ENCODE data around the gene CAPN13.

Gene CAPN13

DNA sequence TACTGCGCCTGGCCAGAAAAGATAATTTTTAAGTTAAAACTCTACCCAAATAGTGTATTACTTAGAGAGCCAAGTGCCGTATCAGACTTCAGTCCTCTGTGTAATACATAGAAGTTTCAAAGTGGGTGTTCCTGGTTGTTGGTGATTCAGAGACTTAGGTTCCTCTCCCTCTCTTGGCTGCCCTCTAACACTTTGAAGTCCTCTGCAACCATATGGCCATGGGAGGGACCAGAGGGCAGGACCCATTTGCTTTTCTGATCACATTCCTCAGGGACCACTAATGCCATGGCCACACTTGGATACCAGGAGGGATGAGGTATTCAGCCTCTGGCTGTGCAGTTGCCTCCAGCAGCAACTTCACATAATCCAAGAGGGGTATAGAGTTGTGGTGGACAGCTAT is 131.5 kb downstream of the CAPN13 start:
- H3K9me3 ChIP-seq (ENCODE audit: low read length): 0 out of 2 replicates have a peak, but pooled peaks cover 2% of the 10 kb centered on the region
- no peak overlapping the region for H3K4me2 ChIP-seq (ENCODE audit: low read length)
- no peaks in the 10 kb centered on the region for H3K79me2 ChIP-seq (ENCODE audit: insufficient read depth, low read length)

GRCh38 chr2:30673127-30673526 is 134.1 kb downstream of the CAPN13 start:
- Histone ChIP-seq H3K4me2 (ENCODE audit: low read length) (no peak overlapping the region), H2AFZ (ENCODE audit: low read length) (no peak overlapping the region), H3K4me1 (ENCODE audit: insufficient read depth, low read length, severe bottlenecking) (no peaks in the 10 kb centered on the region), H3K27me3 (ENCODE audit: insufficient read depth, low read length) (no peaks in the 10 kb centered on the region), H3K4me3 (ENCODE audit: low read depth, low read length, poor library complexity, severe bottlenecking) (no peak overlapping the region), H3K9me3 (ENCODE audit: low read length) (peaks cover 7% of the 10 kb centered on the region; the same call in 1 of the 2 replicates), H3K36me3 (ENCODE audit: insufficient read depth, low read length) (no peaks in the 10 kb centered on the region), H3K9me2 (ENCODE audit: low read depth, low read length) (no peaks in the 10 kb centered on the region), H3F3A (ENCODE audit: insufficient read depth, low read length) (no peaks in the 10 kb centered on the region), H3K27ac (ENCODE audit: low read depth, low read length, poor library complexity, severe bottlenecking) (no peak overlapping the region), H3K79me2 (ENCODE audit: insufficient read depth, low read length) (no peaks in the 10 kb centered on the region), H4K20me1 (ENCODE audit: insufficient read depth, low read length) (no peaks in the 10 kb centered on the region), H3K9ac (ENCODE audit: low read length) (no peak overlapping the region)
- TF ChIP-seq EZH2 (IDR thresholded peaks at IDR 0.05; ENCODE audit: borderline replicate concordance, low read length) (no peak), CTCF (IDR thresholded peaks at IDR 0.05; ENCODE audit: low read length) (no peak)

More for the DNA sequence above, 131.5 kb downstream of the CAPN13 start:
- TF ChIP-seq EZH2 (IDR thresholded peaks at IDR 0.05; ENCODE audit: borderline replicate concordance, low read length) (no peak), CTCF (IDR thresholded peaks at IDR 0.05; ENCODE audit: low read length) (no peak)
- Histone ChIP-seq H3K36me3 (ENCODE audit: insufficient read depth, low read length) (no peaks in the 10 kb centered on the region), H3K9me2 (ENCODE audit: low read depth, low read length) (no peaks in the 10 kb centered on the region), H4K20me1 (ENCODE audit: insufficient read depth, low read length) (no peaks in the 10 kb centered on the region), H3K4me3 (ENCODE audit: low read depth, low read length, poor library complexity, severe bottlenecking) (no peak overlapping the region), H3F3A (ENCODE audit: insufficient read depth, low read length) (no peaks in the 10 kb centered on the region), H3K4me1 (ENCODE audit: insufficient read depth, low read length, severe bottlenecking) (no peaks in the 10 kb centered on the region), H3K27me3 (ENCODE audit: insufficient read depth, low read length) (no peaks in the 10 kb centered on the region), H3K9ac (ENCODE audit: low read length) (no peak overlapping the region), H3K27ac (ENCODE audit: low read depth, low read length, poor library complexity, severe bottlenecking) (no peak overlapping the region), H2AFZ (ENCODE audit: low read length) (no peak overlapping the region)
